ENCODE results near the gene BEND4. TPM values are rescaled to one million over a fixed set of nuclear protein-coding genes. Genes with fewer than 3 reads are reported as not detected.

The BEND4 gene
- total and polyA plus RNA-seq, 8 donors, result 0.03 to 0.42 (median 0.05) TPM

- ATAC-seq (no peak), DNase-seq (no peak)
- Histone ChIP-seq H3K36me3 (no peaks in the 10 kb centered on the region), H3K27ac (no peak overlapping the region), H3K4me3 (no peak overlapping the region), H3K27me3 (peaks cover 45 to 63% of the 10 kb centered on the region in 2 donors), H3K9me3 (no peaks in the 10 kb centered on the region), H3K4me1 (peaks cover 4 to 21% of the 10 kb centered on the region in 2 donors)
- intact Hi-C loops (cut with DNase I), result no loop called here
- TF ChIP-seq CTCF (IDR thresholded peaks at IDR 0.05), result no peak
Observed at GRCh38 chr4:42149004-42149403, 3.5 kb downstream of the BEND4 start.

- no peak for TF ChIP-seq CTCF (IDR thresholded peaks at IDR 0.05)
- Histone ChIP-seq H3K4me1 (peaks cover 4 to 21% of the 10 kb centered on the region in 2 donors), H3K27ac (no peak overlapping the region), H3K9me3 (no peaks in the 10 kb centered on the region), H3K36me3 (no peaks in the 10 kb centered on the region), H3K4me3 (no peak overlapping the region), H3K27me3 (peaks cover 45 to 58% of the 10 kb centered on the region in 2 donors)
- DNase-seq, result no peak
- intact Hi-C loops (cut with DNase I), result no loop called here
- no peak for ATAC-seq
Observed at GRCh38 chr4:42148425-42148824, 4.0 kb downstream of the BEND4 start.

GRCh38 chr4:42144028-42144427 is 8.4 kb downstream of the BEND4 start:
- Histone ChIP-seq H3K27ac (no peak overlapping the region), H3K9me3 (no peaks in the 10 kb centered on the region), H3K4me1 (no peaks in the 10 kb centered on the region), H3K4me3 (no peak overlapping the region), H3K36me3 (no peaks in the 10 kb centered on the region), H3K27me3 (peaks cover 5 to 14% of the 10 kb centered on the region in 2 donors)
- DNase-seq, result no peak
- TF ChIP-seq CTCF (IDR thresholded peaks at IDR 0.05), result no peak
- intact Hi-C loops (cut with DNase I), result no loop called here
- ATAC-seq, result no peak

GRCh38 chr4:42142591-42142990 is 9.9 kb downstream of the BEND4 start:
- TF ChIP-seq CTCF (IDR thresholded peaks at IDR 0.05), result no peak
- H3K4me1 ChIP-seq, result no peaks in the 10 kb centered on the region
- H3K36me3 ChIP-seq, result no peaks in the 10 kb centered on the region
- H3K27ac ChIP-seq, result no peak overlapping the region
- no peaks in the 10 kb centered on the region for H3K9me3 ChIP-seq
- intact Hi-C loops (cut with DNase I), result no loop called here
- no peak overlapping the region for H3K4me3 ChIP-seq
- ATAC-seq (no peak), DNase-seq (no peak)
- H3K27me3 ChIP-seq, result peaks cover 0 to 2% of the 10 kb centered on the region in 2 donors

GRCh38 chr4:42136371-42136770 is 16.1 kb downstream of the BEND4 start:
- TF ChIP-seq CTCF (IDR thresholded peaks at IDR 0.05), result no peak
- Histone ChIP-seq H3K27me3 (no peaks in the 10 kb centered on the region), H3K27ac (no peak overlapping the region), H3K4me3 (no peak overlapping the region), H3K4me1 (no peaks in the 10 kb centered on the region), H3K36me3 (no peaks in the 10 kb centered on the region), H3K9me3 (no peaks in the 10 kb centered on the region)
- ATAC-seq (no peak), DNase-seq (no peak)
- intact Hi-C loops (cut with DNase I), result no loop called here
